GM19238 (cell line): ENCODE data around the gene ARL8A.

Source experiments
- DNase-seq: peaks from one replicate; pipeline ENCODE4 v3.0.0; 2011; ENCODE audit warnings: low spot score; ENCODE audit not compliant: insufficient read length

Gene ARL8A

DNA sequence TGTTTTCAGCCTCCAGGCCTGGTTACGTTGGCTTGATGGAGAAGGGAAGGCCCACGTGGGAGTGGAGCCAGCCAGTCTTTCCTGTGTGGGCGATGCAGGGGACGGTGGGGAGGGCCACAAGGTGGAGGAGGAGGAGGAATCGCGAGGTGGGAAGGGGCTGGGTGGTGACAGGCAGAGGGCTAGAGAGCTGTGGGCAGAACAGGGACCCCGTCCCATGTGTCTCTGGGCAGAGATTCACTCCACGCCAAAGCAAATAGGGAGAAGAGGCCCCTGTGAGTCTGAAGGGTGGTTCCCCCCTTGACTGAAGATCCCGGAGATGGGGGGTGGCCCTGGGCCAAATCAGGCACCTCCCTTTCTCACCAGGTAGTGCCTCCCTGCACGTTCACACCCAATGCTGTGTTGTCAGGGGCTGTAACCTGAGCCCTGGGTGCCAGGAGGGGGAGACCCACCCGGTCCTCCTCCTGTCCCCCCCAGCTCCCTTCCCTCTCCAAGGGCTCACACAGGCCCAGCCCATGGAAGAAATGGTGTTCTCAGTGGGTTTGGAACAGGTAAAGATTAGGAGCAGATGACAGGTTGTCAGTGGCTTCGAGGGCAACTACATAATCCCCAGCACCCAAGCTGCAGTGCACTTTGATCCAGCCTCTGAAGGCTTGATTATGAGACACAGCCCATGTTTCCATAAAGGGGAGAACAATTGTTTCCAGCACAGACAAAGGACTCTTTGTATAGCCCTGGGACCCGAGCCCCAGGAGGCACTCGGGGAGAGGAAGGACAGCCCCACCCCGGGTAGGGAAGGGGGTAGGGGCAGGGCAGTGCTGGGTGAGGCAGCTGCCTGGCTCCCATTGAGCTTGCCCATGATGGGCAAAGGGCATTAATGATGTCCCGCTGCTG lies 59.5 kb downstream of the ARL8A start:
- DNase-seq, result no peak
